Gastrocnemius medialis (tissue), 4 donors: ENCODE data around the gene DENND6B.

Experiments
- POLR2A ChIP-seq, 2 donors: fragments of 450-650 bp; IDR thresholded peaks; one replicate each; pipeline ENCODE4 v1.6.1; 2017; ENCODE audit warnings: antibody characterized with exemption in 2 of 2, mild to moderate bottlenecking in 2 of 2, moderate library complexity in 2 of 2
- TF ChIP-seq, protein P1 (sequence below), 5 experiments: fragments of 450-650 bp in 3 of 5; fragments of 200-600 bp in 2 of 5; sonication (generic) in 2 of 5; IDR thresholded peaks in 4 of 5; conservative IDR thresholded peaks in 1 of 5; 1 replicate in 4 of 5; 2 replicates in 1 of 5; pipeline ENCODE4 v1.5.1; 2016 to 2019; ENCODE audit warnings: antibody characterized with exemption in 5 of 5, mild to moderate bottlenecking in 3 of 5, moderate library complexity in 3 of 5

DNA sequence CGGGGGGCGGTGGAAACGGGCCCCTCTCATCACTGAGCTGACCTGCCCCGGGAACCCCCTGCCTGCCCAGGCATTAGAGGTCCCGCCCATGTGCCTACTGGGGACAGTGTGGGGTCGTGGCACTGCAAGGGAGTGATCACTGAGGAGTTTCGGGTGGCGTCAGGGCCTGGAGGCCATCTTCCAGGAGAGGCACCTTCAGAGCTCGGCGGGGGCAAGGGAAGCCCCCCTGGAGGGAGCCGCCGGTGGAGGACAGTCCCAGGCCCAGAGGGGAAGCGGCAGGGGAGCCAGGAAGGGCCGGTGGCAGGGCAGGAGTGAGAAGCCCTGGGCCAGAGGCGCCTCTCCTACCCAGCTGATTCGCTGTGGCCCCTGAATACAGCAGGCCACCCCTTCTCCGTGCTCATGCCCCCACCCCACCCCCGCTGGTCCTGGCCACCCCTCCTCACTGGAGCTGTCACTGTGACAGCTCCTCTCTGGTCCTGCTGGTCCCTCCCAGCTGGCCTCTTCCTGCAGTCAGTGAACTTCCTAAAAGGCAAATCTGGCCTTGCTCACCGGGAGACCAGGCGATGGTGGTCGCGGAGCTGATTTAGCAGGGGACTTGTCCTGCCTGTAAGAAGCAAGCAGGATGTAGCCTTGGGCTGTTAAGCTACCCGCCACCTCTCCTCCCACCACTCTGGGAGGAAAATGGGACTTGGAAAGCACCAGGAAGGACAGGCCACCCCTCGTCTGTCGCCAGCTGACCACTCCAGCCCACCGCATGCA lies 54.6 kb downstream of the DENND6B start:
- TF ChIP-seq POLR2A (IDR thresholded peaks at IDR 0.05), result no peak
- TF ChIP-seq, protein P1, sequence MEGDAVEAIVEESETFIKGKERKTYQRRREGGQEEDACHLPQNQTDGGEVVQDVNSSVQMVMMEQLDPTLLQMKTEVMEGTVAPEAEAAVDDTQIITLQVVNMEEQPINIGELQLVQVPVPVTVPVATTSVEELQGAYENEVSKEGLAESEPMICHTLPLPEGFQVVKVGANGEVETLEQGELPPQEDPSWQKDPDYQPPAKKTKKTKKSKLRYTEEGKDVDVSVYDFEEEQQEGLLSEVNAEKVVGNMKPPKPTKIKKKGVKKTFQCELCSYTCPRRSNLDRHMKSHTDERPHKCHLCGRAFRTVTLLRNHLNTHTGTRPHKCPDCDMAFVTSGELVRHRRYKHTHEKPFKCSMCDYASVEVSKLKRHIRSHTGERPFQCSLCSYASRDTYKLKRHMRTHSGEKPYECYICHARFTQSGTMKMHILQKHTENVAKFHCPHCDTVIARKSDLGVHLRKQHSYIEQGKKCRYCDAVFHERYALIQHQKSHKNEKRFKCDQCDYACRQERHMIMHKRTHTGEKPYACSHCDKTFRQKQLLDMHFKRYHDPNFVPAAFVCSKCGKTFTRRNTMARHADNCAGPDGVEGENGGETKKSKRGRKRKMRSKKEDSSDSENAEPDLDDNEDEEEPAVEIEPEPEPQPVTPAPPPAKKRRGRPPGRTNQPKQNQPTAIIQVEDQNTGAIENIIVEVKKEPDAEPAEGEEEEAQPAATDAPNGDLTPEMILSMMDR (IDR thresholded peaks at IDR 0.05 in 4 of 5, conservative IDR thresholded peaks at IDR 0.05 in 1 of 5), result no peak
